KBM-7 (cell line): Measurements from ENCODE around the gene ATP8B4.

Source experiments
- DNase-seq: peaks from one replicate; pipeline ENCODE4 v3.0.0-alpha.2; 2015
- in situ Hi-C: fragments of 300-500 bp; cut with MboI; formaldehyde crosslinking; loops from 2 replicates; pipeline ENCODE4 v1.14.3; 2020; ENCODE audit warnings: low sequenced_read_pairs, low pct_unique_long_range_greater_than_20kb, mixed read lengths

Gene ATP8B4

DNA sequence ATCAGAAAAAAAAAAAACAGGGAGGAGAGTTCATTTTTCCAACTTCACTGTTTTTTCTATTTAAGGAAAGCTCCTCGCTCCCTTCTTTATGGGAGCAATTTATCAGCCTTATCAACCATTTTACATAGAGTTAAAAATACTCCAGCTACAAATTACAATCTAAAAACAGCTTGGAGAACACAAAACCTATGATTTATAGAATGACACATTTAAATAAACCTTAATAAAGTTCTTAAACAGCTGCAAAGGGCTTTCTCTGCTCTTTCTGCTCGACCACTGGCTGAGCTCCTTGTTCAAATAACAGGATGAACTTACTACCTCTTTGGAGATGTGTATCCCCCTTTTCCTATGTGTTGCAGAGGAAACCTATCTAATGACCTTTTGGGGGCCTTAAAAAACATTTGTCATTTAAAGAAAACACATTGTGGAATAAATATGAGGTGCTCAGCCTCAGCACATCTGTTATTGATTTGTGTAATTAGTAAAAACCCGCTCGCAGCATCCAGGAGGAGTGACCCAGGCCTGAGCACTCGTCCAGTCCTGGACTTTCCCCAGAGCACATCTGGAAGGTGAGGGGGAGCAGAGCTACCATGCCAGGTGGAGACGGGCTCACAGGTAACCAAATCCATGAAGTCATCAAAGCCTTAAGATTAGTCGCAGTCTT, 231.2 kb downstream of the ATP8B4 start:
- in situ Hi-C loops = no loop called here
- no peak for DNase-seq

- in situ Hi-C loops = no loop called here
- no peak for DNase-seq
Measured at GRCh38 chr15:49883121-49883520, 235.9 kb downstream of the ATP8B4 start.

DNA sequence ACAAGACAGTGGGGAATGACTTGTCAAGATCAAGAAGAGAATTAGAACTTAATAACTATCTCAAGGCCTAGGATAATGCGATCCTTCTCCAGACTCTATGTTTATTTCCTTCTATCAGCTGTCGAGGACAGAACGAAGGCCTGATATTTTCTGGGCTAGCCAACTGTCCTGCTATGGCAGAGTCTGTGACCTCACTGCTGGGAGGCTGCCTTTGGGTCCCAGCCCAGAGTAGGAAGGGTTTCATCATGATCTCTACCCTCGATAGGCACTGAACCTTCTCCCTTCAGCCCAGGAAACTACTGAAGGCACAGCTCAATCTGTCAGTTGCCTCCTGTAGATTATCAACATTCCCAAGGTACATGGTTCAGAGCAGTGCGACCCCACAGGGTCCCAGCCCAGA, 237.2 kb downstream of the ATP8B4 start:
- no peak for DNase-seq
- in situ Hi-C loops = no loop called here

GRCh38 chr15:49881433-49881832, 237.6 kb downstream of the ATP8B4 start:
- no peak for DNase-seq
- in situ Hi-C loops = no loop called here

DNA sequence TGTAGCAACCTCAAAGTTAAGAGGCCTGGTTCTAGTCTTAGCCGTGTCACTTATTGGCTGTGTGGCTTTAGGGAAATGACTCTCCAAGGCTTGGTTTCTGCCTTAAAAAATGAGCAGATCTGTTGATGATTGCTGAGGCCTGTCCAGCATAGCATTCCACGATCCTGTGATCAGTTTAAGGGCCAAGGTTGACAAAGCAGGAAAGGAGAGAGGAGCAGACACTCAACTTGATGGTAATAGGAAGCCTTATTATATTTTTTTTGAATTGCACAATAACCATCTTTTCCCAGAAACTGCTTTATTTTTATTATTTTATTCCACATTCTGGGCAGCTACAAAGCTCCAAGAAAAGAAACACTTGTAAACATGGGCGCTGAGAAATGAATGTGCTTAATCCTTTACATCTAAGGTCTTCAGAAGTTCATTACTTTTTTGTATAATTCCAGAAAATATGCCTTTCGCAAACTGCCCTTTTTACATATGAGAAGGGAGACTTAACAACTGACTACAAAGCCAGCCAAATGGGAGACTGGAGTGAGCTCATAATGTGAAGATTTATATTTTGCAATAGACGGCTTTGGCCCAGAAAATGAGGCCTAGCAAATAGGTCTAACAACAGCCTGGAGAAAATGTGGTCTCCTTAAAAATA, 241.0 kb downstream of the ATP8B4 start:
- DNase-seq = no peak

DNA sequence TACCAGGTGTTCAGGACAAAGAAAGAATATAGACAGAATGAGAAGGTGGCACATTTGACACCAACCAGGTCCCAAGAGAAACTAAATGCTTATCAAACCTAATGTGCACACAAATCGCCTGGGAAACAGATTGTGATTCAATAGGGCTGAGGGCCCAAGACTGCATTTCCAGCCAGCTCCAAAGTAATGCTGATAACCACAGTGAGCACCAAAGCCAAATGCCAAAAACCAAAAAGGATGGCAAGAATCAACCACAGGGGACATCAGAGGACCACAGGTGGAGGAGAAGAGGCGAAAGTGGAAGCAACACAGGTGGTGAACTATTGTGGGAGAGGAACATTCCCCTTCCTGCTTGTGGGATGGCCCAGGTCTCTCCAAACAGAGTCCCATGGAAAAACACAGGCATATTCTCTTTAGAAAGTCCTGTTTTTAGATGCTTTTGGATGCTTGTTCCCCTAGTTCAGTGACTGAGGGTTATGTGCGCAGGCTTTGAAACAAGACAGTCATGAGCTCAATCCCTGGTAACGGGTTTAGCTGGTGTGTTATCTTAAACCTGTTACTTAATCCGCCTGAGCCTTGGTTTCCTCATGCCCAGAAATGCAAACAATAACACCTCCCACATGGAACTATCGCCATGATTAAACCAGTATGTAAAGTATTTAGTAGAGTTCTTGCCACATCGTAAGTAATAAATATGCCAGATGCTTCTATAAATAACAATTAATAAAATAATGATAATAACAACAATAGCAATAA, 241.7 kb downstream of the ATP8B4 start:
- no peak for DNase-seq
- in situ Hi-C loops = no loop called here

More for the DNA sequence above, 241.0 kb downstream of the ATP8B4 start:
- in situ Hi-C loops = no loop called here

DNA sequence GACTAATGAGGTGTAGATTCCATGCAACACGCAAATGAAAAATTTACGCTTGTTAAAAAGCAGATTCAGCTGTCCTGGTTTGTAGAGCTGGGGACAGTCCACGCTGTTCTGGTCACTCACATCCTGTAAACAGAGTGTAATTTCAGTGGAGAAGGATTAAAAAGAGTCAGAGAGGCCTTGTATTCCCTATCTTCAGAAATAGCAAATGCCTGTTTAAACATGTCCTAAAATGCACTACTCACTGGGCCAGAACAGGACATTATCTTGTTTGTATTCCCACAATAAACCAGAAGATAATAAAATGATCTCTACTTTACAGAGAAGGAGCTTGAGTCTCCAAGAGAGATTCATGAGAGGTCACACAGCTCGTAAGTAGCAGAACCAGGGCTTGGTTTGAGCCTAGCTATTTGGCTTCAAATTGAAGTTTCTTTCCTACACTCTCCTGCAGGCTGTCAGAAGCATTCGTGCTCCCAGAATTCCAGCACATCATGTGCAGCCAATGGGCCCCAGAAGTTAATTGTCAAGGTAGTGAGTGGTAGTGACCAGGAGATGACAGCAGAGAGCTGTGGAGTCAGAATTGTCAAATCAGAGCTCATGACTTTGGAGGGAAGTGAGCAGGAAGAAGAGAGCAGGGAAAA, 242.5 kb downstream of the ATP8B4 start:
- in situ Hi-C loops = no loop called here
- peak; percentile 17 for DNase-seq

GRCh38 chr15:49875392-49875791, 243.6 kb downstream of the ATP8B4 start:
- in situ Hi-C loops = no loop called here
- DNase-seq = no peak

DNA sequence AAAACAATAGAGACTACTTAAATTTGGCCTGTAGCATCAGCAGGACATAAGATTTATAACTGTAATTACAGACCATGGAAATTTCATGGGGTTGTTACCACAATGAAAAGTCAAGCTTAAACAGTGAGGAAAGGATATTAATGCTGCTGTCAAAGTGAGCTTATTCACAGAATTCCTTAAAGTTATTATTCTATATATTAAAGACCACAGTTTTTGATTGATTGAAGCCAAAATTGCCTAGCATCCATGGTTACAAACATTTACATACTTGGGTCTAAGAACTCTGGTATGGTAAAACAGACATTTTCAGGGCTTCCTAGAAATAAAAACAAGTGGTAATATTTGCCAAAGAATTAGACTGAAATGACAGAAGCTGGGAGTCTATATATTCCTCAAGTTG, 248.6 kb downstream of the ATP8B4 start:
- in situ Hi-C loops = no loop called here
- no peak for DNase-seq

DNA sequence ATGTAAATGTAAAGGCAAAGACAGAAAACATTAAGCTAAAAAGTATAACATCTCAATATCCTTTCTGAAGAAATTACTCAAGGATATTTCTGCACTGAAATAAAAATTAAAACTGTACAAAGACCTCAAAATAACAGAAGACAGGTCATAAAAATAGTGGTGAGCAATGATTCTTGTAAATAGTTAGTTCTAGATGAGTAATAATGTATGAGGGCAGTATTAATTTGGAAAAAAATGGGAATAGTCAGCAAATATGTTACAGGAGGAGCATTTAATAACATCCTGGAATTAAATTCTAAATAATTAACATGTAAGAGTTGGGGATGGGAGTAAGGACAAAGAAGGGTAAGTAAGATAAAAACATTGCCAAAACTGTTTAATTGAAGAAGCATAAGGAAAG, 250.7 kb downstream of the ATP8B4 start:
- DNase-seq = no peak
- in situ Hi-C loops = no loop called here

- in situ Hi-C loops = no loop called here
Measured at GRCh38 chr15:49865925-49866757, 252.9 kb downstream of the ATP8B4 start.

DNA sequence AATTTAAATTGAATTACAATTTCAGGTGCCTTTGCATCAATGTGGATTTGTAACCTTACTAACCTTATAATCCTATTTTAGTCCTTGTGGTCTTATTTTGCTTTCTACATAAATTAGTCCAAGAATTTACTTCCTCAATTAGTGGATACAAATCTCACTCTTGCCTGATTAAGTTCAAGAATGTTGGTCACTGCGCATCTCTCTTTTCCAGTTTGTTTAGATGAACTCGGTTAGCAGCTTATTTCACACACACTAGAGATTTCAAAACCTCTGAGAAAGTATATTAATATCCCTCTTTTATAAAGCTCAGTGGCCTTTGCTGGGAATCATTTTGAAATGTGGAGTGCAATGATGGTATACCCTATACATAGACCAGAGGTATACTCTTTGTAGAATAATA, 254.8 kb downstream of the ATP8B4 start:
- in situ Hi-C loops = no loop called here
- DNase-seq = no peak

More at GRCh38 chr15:49865925-49866757, 252.9 kb downstream of the ATP8B4 start:
- no peak for DNase-seq

DNA sequence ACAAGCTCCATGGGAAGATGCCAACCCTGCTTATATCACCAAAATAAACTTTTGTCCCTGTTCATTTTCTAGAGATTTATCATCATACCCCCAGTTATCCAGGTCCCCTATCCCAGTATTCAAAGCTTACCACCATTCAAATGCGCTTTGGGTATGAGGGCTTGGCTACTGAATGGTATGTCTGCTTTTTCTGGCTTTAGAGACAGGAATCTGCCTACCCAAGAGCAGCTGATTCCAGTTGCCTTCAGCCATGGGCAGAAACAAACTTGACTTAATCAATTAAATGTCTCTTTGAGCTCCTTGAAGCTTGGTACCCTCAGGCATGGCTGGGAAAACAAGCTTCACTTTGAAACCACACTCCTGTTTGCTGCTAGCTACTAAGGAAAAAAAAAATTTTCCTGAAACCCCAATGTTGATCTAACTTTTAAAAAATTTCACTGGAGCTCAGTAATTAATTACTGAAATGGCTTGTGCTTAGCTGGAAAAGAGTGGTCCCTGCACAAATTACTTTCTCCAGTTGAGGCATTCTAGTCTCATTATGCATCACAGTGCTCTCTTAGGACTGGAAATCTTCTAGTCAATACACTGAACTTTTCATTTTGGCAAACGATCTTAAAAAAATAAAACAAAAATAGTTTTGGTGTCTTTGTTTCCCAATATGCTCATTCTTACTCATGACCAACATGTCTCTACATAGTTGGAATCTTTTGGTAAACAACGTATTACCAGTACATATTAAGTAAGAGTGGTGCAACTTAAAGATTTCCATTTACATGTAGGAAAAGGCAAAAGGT, 255.4 kb downstream of the ATP8B4 start:
- no peak for DNase-seq

GRCh38 chr15:49860101-49860500, 258.9 kb downstream of the ATP8B4 start:
- in situ Hi-C loops = no loop called here
- no peak for DNase-seq

More for the DNA sequence above, 255.4 kb downstream of the ATP8B4 start:
- in situ Hi-C loops = no loop called here

- in situ Hi-C loops = no loop called here
- no peak for DNase-seq
Measured at GRCh38 chr15:49857496-49858475, 261.2 kb downstream of the ATP8B4 start.

DNA sequence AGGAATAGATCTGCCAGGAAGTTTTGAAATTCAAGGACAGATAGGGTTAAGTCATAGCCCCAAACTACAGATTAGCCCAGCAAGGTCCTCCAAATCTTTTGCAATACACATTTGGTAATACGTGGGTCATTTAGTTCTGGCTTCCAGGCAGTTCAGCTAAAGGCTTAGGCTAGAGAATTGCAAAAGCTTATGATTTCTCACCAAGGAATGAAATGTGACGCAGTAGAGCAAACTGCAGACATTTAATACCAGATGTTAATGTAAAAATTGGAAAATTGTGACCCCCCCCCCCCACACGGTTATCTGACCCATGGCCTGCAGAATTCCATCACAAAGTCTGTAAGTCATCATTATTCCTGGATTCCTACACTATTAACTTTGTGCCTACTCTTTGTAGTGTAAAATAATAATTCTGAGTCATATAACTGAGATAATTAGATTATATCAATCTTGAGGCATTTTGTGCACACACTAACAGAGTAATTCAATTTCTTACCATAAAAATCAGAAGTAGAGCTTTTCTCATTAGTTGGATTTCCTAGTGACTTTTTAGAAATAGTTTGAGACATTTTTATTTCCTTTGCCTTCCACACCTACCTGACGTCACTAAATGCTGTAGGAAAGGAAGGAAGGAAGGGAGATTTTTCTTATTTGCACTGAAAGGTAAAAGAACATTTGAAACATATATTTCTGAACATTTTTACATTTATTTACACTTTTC, 263.0 kb downstream of the ATP8B4 start:
- DNase-seq = no peak
- in situ Hi-C loops = no loop called here

- in situ Hi-C loops = no loop called here
- DNase-seq = no peak
Measured at GRCh38 chr15:49852756-49853155, 266.3 kb downstream of the ATP8B4 start.
